ENCODE data around the gene FEM1C.

The FEM1C gene

DNA sequence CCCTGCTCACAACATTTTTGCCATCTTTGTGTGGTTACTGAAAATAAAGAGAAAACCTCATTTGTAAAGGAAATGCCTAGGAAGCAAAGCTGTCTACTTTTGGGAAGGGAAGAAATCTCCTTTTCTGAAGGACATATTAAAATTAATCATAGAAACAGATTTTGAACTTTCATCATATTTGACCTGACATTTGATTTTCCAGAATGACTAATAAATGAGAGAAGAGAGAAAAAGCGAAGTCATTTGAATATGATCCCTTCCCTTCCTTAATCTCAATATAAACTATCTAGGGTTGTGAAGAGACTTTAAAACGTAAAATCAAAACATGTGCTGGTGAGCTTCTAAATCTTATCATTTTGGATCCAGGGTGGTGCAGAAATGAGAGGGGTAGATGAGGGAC is 66.3 kb downstream of the FEM1C start:
- no peak for DNase-seq (ENCODE audit: low read depth in 3 of 3)

- no peak for DNase-seq (ENCODE audit: low read depth in 3 of 3)
Measured at GRCh38 chr5:115477581-115477980, 67.0 kb downstream of the FEM1C start.

DNA sequence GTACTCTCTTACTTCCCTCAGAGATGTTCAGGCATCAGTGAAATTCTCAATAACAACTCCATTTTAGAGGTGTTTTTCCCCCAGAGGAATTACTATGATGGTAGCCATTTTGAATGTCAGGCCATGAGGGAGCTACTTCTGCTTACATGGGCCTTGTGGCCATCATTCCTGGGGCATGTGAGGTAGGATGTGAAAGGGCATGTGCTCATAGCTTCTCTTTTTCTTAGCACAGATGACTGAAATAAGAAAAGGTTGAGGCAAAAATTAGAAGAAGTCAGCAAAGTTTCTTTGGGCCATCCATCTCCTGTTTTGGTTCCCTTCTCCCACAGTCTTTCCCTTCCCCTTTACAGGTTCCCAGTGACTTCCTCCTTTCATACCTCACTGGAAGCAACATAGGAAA is 68.8 kb downstream of the FEM1C start:
- DNase-seq (ENCODE audit: low read depth in 3 of 3), result no peak

DNA sequence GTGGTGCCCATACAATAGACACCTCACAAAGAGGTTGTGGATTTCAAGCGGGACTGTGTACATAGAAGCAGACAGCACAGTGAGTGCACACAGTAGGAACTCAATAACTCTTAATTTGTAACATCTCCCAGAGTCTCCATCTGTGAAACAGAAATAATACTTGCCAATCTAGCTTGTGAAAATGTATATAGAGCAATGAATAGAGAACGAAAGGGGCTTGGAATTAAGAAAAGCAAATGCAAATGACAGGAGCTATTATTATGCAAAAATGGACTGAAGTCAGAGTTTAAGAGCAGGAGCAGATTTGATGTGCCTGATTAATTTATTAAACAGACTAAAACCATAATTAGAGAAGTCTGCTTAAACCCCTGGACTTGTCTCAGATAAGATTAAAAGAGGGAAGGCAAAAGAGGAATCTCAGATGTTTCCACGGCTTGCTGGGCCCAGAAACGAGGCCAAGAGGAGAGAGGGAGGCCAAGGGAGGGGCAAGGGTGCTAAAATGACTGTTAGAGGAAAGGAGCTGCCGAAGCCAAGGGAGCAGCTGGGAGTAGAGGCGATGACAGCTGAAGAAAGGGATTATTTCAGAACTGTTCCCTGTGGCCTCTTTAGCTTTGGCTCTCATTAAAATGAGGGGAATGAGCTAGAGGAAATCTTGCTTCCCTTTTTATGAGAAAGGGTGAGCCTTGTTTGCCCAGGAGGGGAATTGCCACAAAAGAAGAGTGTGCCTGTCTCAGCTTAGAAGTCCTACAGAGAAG is 72.1 kb downstream of the FEM1C start:
- DNase-seq (ENCODE audit: low read depth in 3 of 3), result no peak

- no peak for DNase-seq (ENCODE audit: low read depth in 3 of 3)
Measured at GRCh38 chr5:115471345-115472063, 73.1 kb downstream of the FEM1C start.

- no peak for DNase-seq (ENCODE audit: low read depth in 3 of 3)
Measured at GRCh38 chr5:115470921-115471320, 73.7 kb downstream of the FEM1C start.
